Embryonic facial prominence (tissue), 1 donor: ENCODE data around the gene PKDREJ.

Experiments
- DNase-seq: peaks from one replicate; pipeline ENCODE4 v3.0.0-alpha.2; 2016; ENCODE audit errors: extremely low spot score

PKDREJ gene

DNA sequence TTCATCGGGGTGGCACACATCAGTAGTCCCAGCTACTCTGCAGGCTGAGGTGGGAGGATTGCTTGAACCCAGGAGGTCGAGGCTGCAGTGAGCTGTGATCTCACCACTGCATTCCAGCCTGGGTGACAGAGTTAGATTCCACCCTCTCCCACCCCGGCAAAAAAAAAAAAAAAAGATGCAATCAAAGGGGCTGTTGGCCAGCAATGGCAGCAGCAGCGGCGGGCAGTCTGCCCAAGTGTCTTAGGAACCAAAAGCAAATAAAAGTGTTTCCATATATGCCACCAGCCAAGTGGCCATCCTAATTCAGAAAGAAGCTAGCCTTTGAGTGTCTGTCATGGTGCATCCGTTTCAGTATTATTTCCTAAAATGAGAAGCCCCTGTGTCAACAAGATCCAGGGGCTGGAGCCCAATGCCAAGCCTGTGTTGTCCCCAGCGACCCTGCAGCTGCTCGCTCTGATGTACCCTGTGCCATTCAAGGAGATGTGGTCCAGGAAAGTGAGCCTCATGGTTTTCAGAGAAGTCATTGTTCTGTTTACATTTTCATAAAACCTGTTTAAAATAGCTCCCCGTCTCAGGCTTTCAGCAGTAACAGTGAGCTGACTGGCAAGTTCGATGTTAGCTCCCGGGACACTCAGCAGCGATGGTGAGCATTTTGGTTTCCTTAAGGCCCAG lies 25.6 kb downstream of the PKDREJ start:
- no peak for DNase-seq

DNA sequence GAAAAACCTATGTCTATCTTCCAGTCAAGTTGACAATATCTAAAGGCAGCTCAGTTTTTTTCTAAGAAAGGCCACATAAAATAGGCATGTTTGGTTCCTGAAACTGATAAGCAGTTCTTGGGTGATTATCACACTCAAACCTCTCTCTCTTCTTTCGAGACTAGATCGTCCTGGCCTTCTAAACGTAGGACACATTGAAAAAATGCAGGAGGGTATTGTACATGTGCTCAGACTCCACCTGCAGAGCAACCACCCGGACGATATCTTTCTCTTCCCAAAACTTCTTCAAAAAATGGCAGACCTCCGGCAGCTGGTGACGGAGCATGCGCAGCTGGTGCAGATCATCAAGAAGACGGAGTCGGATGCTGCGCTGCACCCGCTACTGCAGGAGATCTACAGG lies 28.2 kb downstream of the PKDREJ start:
- DNase-seq, result no peak

DNA sequence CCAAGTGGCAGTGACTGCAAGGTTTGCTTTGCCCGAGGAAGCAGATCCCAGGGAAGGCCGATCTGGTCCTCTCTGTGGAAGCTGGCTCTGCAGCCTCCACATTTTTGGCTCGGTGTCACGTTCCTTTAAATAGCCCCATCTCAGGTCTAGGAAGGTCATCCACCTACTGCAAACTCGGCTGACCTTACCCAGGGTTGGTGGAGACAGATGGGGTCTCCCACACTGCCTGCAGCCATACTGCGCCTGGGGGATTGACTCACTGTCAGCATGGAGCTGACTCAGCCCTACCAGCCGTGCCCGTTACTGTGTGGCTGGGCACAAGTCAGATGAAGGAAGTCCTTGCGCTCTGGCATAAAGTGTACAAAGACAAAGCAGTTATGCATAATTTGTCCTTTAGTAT lies 29.9 kb downstream of the PKDREJ start:
- DNase-seq, result no peak

DNA sequence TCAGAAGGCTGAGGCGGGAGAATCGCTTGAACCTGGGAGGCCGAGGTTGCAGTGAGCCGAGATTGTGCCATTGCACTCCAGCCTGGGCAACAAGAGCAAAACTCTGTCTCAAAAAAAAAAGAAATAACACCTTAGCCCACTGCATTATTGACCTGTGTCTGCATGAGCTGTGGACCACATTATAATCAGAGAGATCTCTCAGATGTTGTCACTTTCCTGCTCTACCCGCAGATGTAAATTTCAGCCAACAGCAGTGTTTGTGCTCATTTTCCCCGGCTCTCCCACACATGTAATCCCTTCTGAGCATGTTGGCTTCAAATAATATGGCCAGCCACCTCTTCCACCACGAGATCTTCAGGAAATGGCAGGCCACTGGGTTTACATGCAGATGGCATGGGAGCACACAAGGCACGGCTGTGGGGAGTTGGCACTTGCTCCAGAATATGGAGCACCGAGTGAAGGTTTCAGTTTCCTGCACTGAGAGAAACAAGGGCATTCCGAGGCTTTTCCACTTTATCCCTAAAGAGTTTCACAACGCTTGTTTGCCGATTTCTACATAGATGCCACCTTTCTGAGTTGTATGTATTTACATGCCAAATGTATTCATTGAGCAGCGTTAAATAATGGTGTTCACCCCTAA lies 32.8 kb downstream of the PKDREJ start:
- DNase-seq, result no peak

DNA sequence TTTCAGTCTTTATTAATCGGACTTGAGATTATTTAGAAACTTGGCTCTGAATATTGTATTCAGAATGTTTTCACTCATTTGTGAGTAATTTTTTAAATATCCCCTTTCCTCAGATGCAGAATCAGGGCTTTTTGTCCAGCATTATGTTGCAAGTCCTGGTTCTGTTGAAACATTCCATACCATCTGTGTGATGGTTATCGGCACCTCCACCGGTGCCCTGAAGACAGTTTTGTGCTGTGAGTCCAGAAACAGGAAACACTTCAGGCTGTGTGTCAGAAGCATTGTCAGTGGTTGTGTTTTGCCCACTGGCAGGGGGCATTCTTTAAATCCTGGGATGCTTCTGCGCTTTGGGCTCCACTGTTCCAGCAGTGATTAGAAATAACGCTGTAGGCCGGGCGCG lies 33.4 kb downstream of the PKDREJ start:
- no peak for DNase-seq

DNA sequence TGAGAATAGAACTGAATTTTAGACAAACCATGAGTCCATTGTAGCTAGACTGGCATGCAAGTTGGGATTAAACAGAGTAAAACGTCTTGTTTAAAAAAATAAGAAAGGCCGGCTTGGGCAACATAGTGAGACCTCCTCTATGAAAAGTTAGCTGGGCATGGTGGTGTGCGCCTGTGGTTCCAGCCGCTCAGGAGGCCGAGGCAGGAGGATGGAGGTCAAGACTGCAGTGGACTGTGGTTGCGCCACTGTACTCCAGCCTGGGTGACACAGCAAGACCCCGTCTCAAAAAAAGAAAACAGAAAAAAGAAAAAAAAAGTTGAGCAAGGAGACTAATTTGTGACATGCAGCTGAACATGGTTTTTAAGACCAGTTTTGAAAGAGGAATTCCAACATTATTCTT lies 36.6 kb downstream of the PKDREJ start:
- DNase-seq, result no peak

DNA sequence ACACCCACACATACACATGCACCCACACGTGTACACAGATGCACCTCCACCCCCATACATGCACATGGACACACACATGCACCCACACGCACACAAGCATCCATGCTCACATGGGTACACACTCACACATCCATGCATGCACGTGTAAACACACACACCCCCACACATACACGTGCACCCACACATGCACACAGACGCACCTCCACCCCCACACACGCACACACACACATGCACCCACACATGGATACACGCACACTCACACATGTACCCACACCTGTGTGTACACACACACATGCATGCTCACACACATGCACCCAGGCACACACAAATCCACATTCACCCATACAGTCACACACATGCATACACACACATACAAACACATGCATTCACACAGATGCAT lies 37.5 kb downstream of the PKDREJ start:
- no peak for DNase-seq

DNA sequence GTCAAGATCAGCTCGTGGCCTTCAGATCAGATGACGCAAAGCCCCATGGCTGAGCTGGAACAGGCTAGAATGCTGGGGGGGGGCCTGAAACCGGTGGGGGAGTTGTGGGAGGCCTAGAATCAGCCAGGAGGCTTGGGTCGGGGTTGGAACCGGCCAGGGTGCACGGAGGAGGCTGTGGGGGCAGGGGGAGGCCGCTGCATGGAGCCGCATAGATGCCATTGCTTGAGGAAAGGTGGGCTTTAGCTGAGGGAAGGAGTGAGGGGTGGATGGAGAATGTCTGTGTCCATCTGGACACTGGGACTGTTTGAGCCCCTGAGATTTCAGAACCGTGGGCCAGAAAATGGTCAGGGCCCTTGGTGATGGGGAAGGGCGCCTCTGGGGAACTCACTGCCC lies 38.2 kb downstream of the PKDREJ start:
- DNase-seq, result no peak

DNA sequence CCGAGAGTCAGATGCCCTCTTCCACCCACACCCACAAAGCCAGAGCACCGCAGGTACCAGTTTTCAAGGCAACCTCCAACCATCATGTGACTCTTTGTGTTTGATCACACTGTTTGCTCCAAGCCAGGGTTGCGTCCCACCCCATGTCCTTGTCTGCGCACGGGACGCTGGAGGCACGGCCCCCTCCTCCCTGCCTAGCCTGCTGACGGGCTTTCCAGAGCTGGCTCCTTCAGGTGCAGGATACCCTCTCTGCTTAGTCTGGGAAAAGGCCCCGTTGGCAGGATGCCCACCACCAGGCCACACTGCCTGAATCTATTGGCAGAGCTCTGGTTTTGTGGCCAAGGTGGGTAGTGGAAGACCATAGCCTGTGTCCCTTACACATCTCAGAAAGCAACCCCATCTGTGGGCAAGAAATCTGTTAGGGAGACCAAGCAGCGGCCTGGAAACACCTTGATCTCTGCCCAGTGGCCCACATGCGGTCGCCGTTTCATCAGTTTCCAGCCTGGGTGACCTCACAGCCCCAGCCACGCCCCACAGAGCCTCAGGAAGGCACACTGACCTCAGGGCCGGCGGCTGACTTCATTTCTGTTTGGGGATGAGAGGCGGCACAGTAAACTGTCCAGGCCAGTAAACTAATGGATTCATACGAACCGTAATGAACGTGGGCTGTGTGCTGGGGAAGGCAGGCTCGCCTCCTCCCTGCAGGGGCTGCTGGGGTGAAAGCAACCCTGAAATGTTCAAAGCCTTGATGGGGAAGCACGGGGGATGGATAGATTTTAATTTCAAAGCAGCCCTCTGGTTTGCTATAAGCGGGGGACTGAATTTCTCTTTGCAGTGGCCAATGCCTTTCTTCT lies 38.9 kb downstream of the PKDREJ start:
- DNase-seq, result no peak

DNA sequence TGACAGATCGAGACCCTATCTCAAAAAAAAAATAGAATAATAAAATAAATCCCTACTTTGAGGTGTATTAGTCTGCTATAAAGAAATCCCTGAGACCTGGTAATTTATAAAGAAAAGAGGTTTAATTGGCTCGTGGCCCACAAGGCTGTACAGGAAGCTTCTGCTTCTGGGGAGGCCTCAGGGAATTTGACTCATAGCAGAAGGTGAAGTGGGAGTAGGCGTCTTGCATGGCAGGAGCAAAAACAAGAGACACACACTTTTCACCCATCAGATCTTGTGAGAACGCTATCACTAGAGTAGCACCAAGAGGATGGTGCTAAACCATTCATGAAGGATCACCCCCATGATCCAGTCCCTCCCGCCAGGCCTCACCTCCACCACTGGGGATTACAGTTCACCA lies 42.2 kb downstream of the PKDREJ start:
- DNase-seq, result no peak

DNA sequence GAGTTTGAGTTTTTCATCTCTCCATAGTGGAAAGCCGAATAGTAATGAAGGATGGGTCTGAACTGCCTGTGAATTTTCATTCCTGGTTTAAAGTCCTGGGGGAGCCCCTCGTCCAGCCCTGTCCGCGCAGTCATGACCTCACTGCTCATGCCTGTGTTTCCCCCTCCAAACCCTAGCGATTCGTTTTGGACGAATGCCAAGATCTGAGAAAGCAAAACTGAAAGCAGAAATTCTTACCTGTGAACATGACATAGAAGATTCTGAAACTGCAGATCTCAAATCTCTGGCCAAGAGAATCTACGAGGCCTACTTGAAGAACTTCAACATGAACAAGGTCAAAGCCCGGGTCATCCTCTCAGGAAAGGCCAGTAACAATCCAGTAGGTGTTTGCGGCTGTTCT lies 43.5 kb downstream of the PKDREJ start:
- DNase-seq, result no peak

DNA sequence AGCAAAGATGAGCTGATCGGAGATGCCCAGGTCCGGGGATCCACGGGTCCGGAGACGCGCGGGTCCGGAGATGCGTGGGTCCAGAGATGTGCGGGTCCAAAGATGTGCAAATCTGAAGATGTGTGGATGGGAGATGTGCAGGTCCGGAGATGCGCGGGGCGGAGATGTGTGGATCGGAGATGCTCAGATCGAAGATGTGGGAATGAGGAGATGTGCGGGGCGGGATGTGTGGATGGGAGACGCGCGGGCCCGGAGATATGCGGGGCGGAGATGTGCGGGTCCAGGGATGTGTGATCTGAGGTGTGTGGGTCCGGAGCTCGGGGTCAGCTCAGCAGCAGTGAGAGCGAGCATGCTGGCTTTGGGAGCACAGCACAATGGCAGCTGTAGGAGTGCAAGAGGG lies 48.5 kb downstream of the PKDREJ start:
- no peak for DNase-seq

DNA sequence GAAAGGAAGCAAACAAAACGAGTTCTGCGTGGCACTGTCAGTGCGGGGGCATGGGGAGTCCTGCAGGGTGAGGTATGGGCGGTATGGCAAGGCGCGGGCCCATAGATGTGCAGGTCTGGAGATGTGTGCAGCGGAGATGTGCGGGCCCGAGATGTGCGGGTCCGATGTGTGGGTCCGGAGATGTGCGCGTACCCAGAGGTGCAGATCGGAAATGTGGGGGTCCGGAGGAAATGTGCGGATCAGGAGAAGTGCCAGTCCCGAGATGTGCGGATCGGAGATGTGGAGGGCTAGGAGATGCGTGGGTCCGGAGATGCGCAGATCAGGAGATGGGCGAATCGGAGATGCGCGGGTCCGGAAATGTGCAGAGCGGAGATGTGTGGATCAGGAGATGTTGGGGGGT lies 49.0 kb downstream of the PKDREJ start:
- DNase-seq, result no peak

DNA sequence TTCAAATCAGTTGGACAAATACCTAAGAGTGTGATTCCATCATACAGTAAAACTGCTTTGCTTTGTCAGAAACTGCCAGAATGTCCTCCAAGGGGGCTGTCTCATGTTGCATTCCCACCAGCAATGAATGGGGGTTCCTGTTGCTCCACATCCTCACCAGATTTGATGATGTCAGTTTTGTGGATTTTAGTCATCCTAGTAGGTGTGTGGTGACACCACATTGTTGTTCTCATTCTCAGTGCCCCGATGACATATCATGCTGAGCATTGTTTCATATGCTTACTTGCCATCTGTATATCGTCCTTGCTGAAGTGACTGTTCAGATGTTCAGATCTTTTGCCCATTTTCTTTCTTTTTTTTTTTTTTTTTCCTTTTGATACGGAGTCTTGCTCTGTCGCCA lies 50.1 kb downstream of the PKDREJ start:
- no peak for DNase-seq

DNA sequence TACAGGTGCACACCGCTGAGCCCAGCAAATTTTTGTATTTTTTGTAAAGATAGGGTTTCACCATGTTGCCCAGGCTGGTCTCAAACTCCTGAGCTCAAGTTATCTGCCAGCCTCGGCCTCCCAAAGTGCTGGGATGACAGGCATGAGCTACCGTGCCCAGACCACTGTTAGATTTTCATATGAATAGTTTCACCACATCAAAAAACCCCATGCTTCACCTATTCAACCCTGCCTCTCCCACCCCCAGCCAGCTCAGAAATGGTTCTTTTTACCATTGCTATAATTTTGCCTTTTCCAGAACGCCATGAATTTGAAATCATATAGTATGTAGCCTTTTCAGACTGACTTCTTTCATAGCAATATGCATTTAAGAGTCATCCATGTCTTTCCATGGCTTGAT lies 50.9 kb downstream of the PKDREJ start:
- no peak for DNase-seq

DNA sequence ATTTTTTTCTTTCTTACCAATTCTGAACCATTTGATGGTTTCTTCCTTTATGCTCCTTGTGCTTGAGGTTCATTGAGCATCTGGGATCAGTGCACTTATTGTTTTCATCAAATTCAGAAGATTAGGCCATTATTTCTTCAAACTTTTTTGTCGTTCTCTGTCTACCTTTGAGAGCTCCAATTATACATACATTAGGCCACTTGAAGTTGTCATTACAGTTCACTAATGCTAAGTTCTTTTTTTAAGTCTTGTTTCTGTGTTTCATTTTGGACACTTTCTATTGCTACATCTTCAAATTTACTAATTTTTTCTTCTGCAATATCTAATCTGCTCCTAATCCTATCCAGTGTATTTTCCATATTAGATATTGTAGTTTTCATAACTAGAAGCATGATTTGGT lies 53.9 kb downstream of the PKDREJ start:
- no peak for DNase-seq
